ENCODE data around the gene ELOVL7.
"Not testable (repeated sequence)": the region's sequence is repeated elsewhere in the genome, so short reads cannot be mapped to it uniquely, and the experiment has no call there.

Gene ELOVL7

DNA sequence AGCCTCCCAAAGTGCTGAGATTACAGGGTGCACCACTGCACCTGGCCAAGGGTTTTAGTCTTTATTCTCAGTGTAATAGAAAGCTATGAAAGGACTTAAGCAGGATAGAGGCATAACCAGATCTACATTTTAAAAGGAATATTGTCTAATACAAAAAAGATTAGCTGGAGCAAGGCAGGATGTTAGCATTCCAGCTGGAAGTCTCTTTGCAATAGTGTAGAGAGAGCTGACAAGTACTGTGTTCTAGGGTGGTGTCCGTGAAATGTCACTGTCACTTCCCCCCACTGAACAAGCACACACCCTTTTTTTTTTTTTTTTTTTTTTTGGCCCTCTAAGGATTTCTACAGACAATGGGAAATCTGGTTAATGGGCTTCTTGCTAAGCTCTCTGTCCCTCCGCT lies 119.9 kb downstream of the ELOVL7 start:
- DNase-seq (ENCODE audit: low read depth in 2 of 2): no peak
- H3K4me3 ChIP-seq (replicated peaks in 1 of 2; ENCODE audit: low read depth in 2 of 2, low read length in 2 of 2): no peak overlapping the region
- no peak for TF ChIP-seq CTCF (IDR thresholded peaks at IDR 0.05; ENCODE audit: low read depth, low read length)

DNA sequence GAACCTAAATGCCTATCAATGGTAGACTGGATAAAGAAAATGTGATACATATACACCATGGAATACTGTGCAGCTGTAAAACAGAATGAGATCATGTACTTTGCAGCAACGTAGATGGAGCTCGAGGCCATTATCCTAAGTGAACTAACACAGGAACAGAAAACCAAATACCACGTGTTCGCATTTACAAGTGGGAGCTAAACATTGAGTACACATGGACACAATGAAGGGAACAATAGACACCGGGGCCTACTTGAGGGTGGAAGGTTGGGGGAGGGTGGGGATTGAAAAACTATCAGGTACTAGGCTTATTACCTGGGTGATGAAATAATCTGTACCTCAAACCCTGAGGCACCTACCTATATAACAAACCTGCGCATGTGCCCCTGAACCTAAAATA lies 121.7 kb downstream of the ELOVL7 start:
- TF ChIP-seq CTCF (IDR thresholded peaks at IDR 0.05; ENCODE audit: low read depth, low read length): no peak
- DNase-seq (ENCODE audit: low read depth in 2 of 2): no peak
- H3K4me3 ChIP-seq (replicated peaks in 1 of 2; ENCODE audit: low read depth in 2 of 2, low read length in 2 of 2): no peak overlapping the region

- no peak overlapping the region for H3K4me3 ChIP-seq (replicated peaks in 1 of 2; ENCODE audit: low read depth in 2 of 2, low read length in 2 of 2)
- no peak for DNase-seq (ENCODE audit: low read depth in 2 of 2)
- TF ChIP-seq CTCF (IDR thresholded peaks at IDR 0.05; ENCODE audit: low read depth, low read length): no peak
These were observed 124.7 kb downstream of the ELOVL7 start for GRCh38 chr5:60719329-60719728.

- no peak for DNase-seq (ENCODE audit: low read depth in 2 of 2)
- no peak for TF ChIP-seq CTCF (IDR thresholded peaks at IDR 0.05; ENCODE audit: low read depth, low read length)
- no peak overlapping the region for H3K4me3 ChIP-seq (replicated peaks in 1 of 2; ENCODE audit: low read depth in 2 of 2, low read length in 2 of 2)
These were observed 125.7 kb downstream of the ELOVL7 start for GRCh38 chr5:60718166-60718892.

GRCh38 chr5:60715201-60715928 lies 128.7 kb downstream of the ELOVL7 start:
- H3K4me3 ChIP-seq (replicated peaks in 1 of 2; ENCODE audit: low read depth in 2 of 2, low read length in 2 of 2); DNase-seq (ENCODE audit: low read depth in 2 of 2): not testable (repeated sequence)

GRCh38 chr5:60712950-60713349 lies 131.1 kb downstream of the ELOVL7 start:
- no peak for DNase-seq (ENCODE audit: low read depth in 2 of 2)
- no peak overlapping the region for H3K4me3 ChIP-seq (replicated peaks in 1 of 2; ENCODE audit: low read depth in 2 of 2, low read length in 2 of 2)
- no peak for TF ChIP-seq CTCF (IDR thresholded peaks at IDR 0.05; ENCODE audit: low read depth, low read length)

GRCh38 chr5:60711892-60712291 lies 132.2 kb downstream of the ELOVL7 start:
- not testable (repeated sequence) for H3K4me3 ChIP-seq (replicated peaks in 1 of 2; ENCODE audit: low read depth in 2 of 2, low read length in 2 of 2); DNase-seq (ENCODE audit: low read depth in 2 of 2)

DNA sequence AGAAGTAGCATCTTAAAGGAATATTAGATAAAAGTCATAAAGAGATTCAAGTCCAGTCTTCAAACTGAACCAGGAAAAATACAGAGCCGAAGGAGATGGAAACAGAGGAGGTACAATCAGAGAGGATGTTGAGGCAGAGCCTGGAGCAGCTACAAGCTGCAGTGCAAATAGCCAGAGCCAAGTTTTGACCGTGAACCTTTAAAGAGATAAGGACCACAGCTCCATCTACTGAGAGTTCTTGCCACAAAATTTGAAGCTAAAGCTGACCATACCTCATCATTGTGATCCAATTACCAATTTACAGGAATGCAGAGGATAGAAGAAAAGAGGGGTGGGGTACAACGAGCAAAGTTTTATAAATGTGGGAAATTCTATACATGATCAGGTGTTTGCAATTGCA lies 133.7 kb downstream of the ELOVL7 start:
- no peak for DNase-seq (ENCODE audit: low read depth in 2 of 2)
- TF ChIP-seq CTCF (IDR thresholded peaks at IDR 0.05; ENCODE audit: low read depth, low read length): no peak
- no peak overlapping the region for H3K4me3 ChIP-seq (replicated peaks in 1 of 2; ENCODE audit: low read depth in 2 of 2, low read length in 2 of 2)
